ENCODE measurements around the gene SEMA4A.

GRCh38 chr1:156153362-156153761, at the start of gene SEMA4A:
- TF ChIP-seq REST (IDR thresholded peaks at IDR 0.05; ENCODE audit: insufficient read depth in 1 of 2, low read depth in 2 of 2, low read length in 2 of 2) (no peak), SIN3A (IDR thresholded peaks at IDR 0.05; ENCODE audit: borderline replicate concordance, insufficient read depth, low read length) (no peak)

Measured in PFSK-1 (cell line).